KMS-11 (cell line): Measurements from ENCODE around the gene TRIM36.

Experiments
- H2AFZ ChIP-seq: fragments of 200-600 bp; sonication (generic); 2 replicates; pipeline ENCODE4 v1.6.1; 2016; ENCODE audit warnings: antibody characterized with exemption, mixed run types, low read depth
- H3K27ac ChIP-seq: fragments of 200-600 bp; sonication (generic); 2 replicates; pipeline ENCODE4 v1.6.1; 2016; ENCODE audit warnings: mild to moderate bottlenecking, mixed run types
- H3K27me3 ChIP-seq: fragments of 200-600 bp; sonication (generic); 2 replicates; pipeline ENCODE4 v1.6.1; 2017; ENCODE audit warnings: mild to moderate bottlenecking, low read depth, mixed run types, moderate library complexity; ENCODE audit not compliant: insufficient read depth
- H3K36me3 ChIP-seq: fragments of 200-600 bp; sonication (generic); 2 replicates; pipeline ENCODE4 v1.6.1; 2017; ENCODE audit warnings: mild to moderate bottlenecking, mixed run types; ENCODE audit not compliant: insufficient read depth
- H3K4me1 ChIP-seq: fragments of 200-600 bp; sonication (generic); 2 replicates; pipeline ENCODE4 v1.6.1; 2016; ENCODE audit warnings: mild to moderate bottlenecking, low read depth, mixed run types; ENCODE audit not compliant: poor library complexity, severe bottlenecking
- H3K4me2 ChIP-seq: fragments of 200-600 bp; sonication (generic); 2 replicates; pipeline ENCODE4 v1.7.0; 2016; ENCODE audit warnings: mild to moderate bottlenecking, mixed run types
- H3K4me3 ChIP-seq: fragments of 200-600 bp; sonication (generic); IDR thresholded peaks from 2 replicates; pipeline ENCODE4 v1.6.1; 2017; ENCODE audit warnings: low read depth, low read length, mixed read lengths; ENCODE audit not compliant: insufficient read depth
- H3K79me2 ChIP-seq: fragments of 200-600 bp; sonication (generic); 2 replicates; pipeline ENCODE4 v1.6.1; 2016; ENCODE audit warnings: low read depth, mixed run types; ENCODE audit not compliant: insufficient read depth
- H3K9ac ChIP-seq: fragments of 200-600 bp; sonication (generic); 2 replicates; pipeline ENCODE4 v1.6.1; 2016; ENCODE audit warnings: mild to moderate bottlenecking, mixed run types
- H4K20me1 ChIP-seq: fragments of 200-600 bp; sonication (generic); 2 replicates; pipeline ENCODE4 v1.6.1; 2016; ENCODE audit warnings: mild to moderate bottlenecking, mixed run types; ENCODE audit not compliant: insufficient read depth
- TF ChIP-seq, protein P1 (sequence below): fragments of 200-600 bp; sonication (generic); conservative IDR thresholded peaks from 2 replicates; pipeline ENCODE4 v1.6.1; 2017; ENCODE audit warnings: low read depth, mild to moderate bottlenecking, antibody characterized with exemption, low read length, moderate library complexity, mixed read lengths

Gene TRIM36

DNA sequence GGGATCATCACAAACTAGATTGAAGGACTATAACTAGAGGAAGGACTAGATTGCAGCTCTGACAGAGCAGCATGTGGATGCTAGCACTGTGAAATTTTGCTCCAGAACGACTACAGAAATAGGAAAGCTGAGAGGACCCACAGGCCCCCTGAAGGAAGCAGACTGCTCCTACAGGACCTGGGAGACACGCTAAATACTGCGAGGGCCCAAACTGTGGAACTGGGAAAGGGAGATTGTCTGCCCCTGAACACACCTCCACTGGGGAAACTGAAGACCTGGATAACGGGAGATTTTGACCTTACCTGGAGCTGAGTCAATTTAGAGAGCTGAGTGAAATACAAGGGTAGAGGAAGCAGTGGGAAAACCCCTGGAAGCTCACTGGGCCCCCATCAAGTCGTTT lies 19.2 kb downstream of the TRIM36 start:
- H3K27ac ChIP-seq, result no peak overlapping the region
- H3K4me2 ChIP-seq, result no peak overlapping the region
- peaks cover 7% of the 10 kb centered on the region for H3K4me1 ChIP-seq
- H4K20me1 ChIP-seq, result no peaks in the 10 kb centered on the region
- TF ChIP-seq, protein P1, sequence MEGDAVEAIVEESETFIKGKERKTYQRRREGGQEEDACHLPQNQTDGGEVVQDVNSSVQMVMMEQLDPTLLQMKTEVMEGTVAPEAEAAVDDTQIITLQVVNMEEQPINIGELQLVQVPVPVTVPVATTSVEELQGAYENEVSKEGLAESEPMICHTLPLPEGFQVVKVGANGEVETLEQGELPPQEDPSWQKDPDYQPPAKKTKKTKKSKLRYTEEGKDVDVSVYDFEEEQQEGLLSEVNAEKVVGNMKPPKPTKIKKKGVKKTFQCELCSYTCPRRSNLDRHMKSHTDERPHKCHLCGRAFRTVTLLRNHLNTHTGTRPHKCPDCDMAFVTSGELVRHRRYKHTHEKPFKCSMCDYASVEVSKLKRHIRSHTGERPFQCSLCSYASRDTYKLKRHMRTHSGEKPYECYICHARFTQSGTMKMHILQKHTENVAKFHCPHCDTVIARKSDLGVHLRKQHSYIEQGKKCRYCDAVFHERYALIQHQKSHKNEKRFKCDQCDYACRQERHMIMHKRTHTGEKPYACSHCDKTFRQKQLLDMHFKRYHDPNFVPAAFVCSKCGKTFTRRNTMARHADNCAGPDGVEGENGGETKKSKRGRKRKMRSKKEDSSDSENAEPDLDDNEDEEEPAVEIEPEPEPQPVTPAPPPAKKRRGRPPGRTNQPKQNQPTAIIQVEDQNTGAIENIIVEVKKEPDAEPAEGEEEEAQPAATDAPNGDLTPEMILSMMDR, result no peak
- H3K79me2 ChIP-seq, result no peaks in the 10 kb centered on the region
- no peak overlapping the region for H3K4me3 ChIP-seq
- H3K27me3 ChIP-seq, result no peaks in the 10 kb centered on the region
- H3K36me3 ChIP-seq, result no peaks in the 10 kb centered on the region
- H2AFZ ChIP-seq, result no peak overlapping the region
- no peak overlapping the region for H3K9ac ChIP-seq

DNA sequence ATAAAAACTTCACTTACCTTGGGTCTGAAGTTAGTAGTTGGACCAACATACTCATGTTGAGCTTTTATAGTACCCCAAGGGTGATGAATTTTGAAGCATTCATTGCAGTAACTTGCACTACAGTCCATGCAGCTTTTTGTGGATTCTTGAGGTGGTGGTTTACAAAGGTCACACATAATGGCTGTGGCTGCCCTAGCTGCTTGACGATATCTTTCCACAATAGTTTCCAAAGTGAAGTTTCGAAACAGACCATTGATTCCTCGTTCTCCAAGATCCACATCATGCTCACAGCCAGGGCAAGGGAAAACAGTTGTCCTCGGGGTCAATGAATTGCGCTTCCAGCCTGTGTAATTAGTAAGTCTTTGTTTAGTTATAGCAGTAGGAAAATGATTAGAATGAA lies 22.7 kb downstream of the TRIM36 start:
- H3K4me3 ChIP-seq, result no peak overlapping the region

DNA sequence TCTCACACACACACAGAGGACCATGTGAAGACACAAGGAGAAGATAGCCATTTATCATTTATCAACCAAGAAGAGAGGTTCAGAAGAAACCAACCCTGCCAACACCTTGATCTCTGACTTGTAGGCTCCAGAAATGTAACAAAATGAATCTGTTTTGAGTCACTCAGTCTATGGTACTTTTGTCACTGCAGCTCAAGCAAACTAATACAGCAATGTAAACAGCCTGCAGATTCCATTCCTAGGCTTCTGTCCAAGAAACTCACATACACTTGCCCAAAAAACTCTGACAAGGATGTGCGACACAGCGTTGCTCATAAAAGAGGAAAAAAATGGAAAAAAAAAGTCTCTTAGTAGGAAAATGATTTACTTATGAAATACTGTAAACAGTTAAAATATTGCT lies 33.4 kb downstream of the TRIM36 start:
- Histone ChIP-seq H3K4me3 (no peak overlapping the region), H3K4me2 (no peak overlapping the region), H4K20me1 (no peaks in the 10 kb centered on the region), H3K36me3 (no peaks in the 10 kb centered on the region), H3K27ac (no peak overlapping the region), H3K9ac (no peak overlapping the region), H2AFZ (no peak overlapping the region), H3K27me3 (no peaks in the 10 kb centered on the region), H3K4me1 (no peaks in the 10 kb centered on the region), H3K79me2 (no peaks in the 10 kb centered on the region)
- TF ChIP-seq, protein P1, result no peak

More for the DNA sequence above, 22.7 kb downstream of the TRIM36 start:
- Histone ChIP-seq H4K20me1 (no peaks in the 10 kb centered on the region), H3K79me2 (no peaks in the 10 kb centered on the region), H3K36me3 (no peaks in the 10 kb centered on the region), H3K4me2 (no peak overlapping the region), H3K9ac (no peak overlapping the region), H3K27ac (no peak overlapping the region), H3K4me1 (peaks cover 7% of the 10 kb centered on the region), H2AFZ (no peak overlapping the region), H3K27me3 (no peaks in the 10 kb centered on the region)
- TF ChIP-seq, protein P1, result no peak

DNA sequence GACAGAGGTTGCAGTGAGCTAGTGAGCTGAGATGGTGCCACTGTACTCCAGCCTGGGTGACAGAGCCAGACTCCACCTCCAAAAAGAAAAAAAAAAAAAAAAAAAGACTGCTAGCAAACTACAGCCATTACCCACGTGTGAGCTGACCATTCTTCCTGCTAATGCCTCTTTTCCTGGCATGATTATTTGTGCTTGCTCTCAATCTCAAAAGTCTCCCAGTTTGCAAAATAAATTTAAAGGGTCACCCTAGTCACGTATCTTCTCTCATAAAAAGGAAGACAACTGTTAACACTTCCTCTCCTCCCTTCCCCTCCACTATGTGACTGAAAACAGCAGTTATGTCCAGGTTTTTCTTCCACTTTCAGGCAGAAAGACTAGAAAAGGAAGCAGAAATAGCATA lies 37.2 kb downstream of the TRIM36 start:
- H3K4me2 ChIP-seq, result no peak overlapping the region
- no peak overlapping the region for H3K9ac ChIP-seq
- no peak overlapping the region for H2AFZ ChIP-seq
- H3K36me3 ChIP-seq, result no peaks in the 10 kb centered on the region
- H4K20me1 ChIP-seq, result no peaks in the 10 kb centered on the region
- no peaks in the 10 kb centered on the region for H3K4me1 ChIP-seq
- no peaks in the 10 kb centered on the region for H3K27me3 ChIP-seq
- no peak overlapping the region for H3K27ac ChIP-seq
- TF ChIP-seq, protein P1, result no peak
- H3K4me3 ChIP-seq, result no peak overlapping the region
- no peaks in the 10 kb centered on the region for H3K79me2 ChIP-seq
